GM10847 (cell line): ENCODE data around the gene CD1B.

ENCODE experiments used
- POLR2A ChIP-seq: IDR thresholded peaks from 2 replicates; pipeline ENCODE4 v1.6.1; 2011; ENCODE audit not compliant: insufficient read length; ENCODE audit errors: extremely low read depth

Gene CD1B

DNA sequence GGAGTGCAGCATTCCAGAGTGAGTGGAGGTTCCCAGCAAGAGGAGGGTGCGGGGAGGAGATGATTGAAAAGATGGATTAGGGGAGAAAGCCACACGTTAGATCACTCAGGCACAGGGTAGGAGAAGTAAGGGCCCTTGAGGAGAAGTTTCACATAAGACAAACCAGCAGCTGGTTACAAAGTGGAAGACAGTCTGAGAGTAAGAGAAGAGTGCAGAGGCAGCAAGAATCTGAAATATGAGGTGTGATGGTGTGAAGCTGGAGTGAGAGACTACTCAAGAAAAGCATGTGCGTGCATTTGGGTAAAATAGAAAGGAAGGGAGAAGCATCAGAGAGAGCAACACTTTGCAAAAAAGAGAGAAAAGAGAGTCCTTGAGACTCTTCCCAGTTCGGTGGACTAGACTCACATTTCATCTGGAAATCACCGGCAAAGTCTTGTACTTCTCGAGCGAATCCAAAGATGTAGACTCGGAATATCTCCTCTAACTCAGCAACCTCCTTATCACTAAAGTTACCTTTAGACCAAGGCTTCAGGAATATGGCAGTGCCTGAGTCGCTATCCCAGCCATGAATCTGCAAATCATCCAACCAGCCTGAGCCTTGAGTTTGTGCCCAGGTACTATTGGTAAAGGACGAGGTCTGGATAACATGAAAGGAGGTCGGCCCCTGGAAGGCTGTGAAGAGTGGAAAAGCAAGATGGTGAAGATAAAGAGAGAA is 783 bp downstream of the CD1B start:
- no peak for TF ChIP-seq POLR2A

DNA sequence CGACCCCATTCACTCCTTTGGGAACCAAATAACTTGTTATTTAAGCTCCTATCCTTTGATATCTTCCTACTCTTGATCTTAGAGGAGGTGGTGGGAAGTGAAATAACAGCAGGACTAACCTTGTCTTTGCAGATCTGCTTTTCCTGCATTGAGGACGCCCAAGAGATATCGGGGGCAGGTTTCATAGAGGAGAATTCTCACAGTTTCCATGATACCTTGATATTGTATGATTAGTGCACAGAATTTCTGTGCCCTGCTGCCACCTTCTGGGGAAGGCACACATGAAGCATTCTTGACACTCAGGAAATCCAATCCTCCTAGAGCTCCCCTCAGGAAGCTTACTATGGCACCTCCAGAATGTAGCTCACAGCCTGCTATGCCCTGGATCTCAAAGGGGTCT is 1.6 kb downstream of the CD1B start:
- no peak for TF ChIP-seq POLR2A

DNA sequence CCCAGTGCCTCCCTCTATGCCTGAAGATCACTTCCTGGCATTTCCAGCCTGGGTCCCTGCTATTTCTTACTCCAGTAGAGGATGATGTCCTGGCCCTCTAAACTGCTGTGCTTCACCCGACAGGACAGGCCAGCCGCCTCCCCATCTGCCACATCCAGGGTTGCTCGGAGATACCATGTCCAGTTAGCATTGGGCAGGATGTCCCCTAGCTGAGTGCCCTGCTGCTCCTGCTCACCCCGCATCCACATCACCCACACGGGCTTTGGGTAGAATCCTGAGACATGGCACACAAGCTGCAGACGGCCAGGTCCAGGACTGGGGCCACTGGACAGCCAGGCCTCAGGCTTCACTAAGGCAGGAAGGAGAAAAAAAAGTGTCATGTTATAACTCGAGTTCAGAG is 2.0 kb downstream of the CD1B start:
- TF ChIP-seq POLR2A: no peak

DNA sequence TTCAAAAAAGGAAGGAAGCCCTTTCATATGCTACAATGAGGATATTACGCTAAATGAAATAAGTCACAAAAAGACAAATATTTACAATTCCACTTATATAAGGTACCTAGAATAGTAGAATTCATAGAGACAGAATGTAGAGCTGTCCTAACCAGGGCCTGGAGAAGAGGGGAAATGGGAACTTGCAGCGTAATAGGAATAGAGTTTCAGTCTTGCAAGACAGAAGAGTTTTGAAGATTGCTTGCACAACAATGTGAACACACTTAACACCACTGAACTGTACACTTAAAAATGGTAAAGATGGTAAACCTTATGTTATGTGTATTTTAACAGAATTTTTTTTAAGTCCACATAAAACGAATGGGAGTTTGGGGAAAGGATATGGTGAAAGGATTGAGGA is 2.9 kb downstream of the CD1B start:
- TF ChIP-seq POLR2A: no peak

DNA sequence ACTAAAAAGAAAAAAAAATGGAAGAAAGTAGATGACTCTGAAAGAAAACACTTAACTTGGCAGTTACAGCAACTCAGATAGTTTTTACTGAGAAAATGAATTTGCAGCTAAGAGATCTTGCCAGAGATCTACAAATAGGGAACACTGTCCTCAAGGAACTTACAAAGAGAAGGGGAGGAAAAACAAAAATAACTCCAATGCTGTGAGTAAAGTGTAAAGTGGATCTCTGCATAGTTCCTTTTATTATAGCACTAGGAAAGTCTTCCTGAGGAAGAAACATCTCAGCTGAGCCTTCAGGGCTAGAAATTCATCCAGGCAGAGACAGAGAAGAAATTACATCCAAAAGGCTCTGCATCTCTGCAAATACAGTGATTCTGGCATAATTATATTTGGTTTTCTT is 3.9 kb downstream of the CD1B start:
- TF ChIP-seq POLR2A: no peak

DNA sequence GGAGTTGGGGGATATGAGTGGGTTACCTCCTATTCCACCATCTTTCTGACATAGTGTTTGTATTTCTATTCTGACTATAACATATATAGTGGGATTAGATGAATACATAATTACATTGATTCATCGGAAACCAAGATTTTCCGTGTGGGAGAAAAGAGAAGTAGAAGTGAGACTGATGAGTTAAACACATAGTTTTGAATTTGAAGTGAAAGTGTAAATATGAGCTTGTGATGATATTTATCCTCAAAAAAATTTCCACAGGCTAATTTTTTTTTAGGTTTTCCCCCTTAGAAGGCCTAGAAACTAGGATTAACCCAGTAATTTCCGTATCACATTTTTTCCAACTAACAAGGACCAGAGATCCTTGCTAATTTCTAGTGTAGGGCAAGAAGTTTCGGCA is 6.9 kb downstream of the CD1B start:
- TF ChIP-seq POLR2A: no peak

DNA sequence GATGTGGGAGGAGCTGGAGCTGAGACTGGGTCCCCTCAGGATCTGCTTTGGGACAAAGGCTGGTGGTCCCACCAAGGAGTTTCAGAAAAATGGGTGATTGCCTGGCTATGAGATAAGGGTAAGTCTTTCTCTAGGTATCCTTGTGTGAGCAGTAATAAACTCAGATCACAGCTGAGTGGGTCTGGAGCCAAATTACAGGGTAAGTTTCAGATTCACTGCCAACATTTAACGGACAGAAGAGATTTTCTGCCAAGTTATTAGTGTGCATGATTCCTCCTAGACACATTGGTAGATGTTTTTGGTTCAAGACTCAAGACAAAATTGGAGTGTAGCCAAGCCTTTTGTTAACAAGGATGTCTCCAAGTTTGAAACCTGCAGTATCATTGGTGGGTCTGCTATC is 7.5 kb downstream of the CD1B start:
- TF ChIP-seq POLR2A: no peak

DNA sequence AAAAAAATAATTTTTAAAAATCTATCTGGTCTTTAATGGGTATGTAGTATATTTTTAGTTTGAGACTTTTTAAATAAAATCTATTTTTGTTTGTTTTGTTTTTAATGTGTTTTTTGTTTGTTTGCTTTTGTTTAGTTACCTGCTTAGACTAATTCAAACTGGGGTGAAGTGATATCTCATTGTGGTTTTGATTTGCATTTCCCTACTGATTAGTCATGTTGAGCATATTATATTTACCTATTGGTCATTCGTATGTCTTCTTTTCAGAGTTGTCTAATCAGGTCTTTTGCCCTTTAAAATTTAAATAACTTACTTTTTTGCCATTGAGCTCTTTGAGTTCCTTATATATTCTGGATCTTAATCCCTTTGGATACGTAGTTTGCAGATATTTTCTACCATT is 20.3 kb downstream of the CD1B start:
- TF ChIP-seq POLR2A: no peak

DNA sequence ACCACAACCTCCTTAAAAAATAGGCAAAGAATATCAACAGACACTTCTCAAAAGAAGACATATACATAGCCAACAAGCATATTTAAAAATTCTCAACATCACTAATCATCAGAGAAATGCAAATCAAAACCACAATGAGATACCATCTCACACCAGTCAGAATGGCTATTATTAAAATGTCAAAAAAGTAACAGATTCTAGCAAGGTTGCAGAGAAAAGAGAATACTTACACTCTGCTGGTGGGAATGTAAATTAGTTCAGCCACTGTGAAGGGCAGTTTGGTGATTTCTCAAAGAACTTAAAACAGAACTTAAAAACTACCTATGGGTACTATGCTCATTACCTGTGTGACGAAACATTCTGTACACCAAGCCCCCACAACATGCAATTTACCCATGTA is 20.7 kb downstream of the CD1B start:
- no peak for TF ChIP-seq POLR2A

DNA sequence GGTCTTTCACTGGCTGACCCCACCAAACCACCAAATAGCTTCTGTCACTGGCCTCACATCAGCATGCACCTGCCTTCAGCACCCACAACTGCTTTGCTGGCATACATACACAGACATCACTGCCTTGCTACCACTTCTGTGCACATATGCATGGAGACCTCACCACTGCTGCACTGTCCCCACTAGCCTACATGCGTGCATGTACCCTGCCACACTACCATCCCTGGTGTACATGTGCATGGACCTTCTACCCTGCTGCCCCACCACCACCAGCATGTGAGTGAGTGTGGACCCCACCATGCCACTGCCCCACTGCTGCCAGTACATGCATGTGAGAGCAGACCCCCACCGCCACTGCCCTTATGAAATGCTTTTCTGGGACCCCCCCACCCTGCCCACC is 35.5 kb downstream of the CD1B start:
- no peak for TF ChIP-seq POLR2A

DNA sequence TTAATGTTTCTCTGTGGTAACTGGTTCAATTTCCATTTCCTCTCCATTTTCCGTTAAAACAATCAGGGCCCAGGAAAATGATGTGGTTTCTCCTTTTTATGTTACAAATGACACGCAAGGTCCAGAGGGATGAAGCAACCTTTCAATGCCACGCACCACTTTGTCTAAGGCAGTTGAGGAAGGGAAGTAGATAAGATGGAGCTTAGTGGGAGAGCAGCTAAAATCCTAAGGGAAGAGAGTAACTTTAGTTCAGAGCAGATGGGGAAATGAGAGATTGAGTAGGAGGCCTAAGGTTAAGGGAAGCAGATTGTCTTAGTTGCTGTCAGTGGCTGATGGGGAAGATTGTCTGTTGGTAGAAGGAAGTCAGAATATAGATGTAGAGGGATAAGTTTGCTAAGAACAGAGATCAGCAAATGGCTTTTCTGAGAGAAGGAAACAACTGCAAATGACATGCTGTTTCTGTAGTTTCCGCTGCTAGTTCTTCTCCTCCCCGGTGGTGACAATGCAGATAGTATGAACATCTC is 40.9 kb downstream of the CD1B start:
- TF ChIP-seq POLR2A: no peak

DNA sequence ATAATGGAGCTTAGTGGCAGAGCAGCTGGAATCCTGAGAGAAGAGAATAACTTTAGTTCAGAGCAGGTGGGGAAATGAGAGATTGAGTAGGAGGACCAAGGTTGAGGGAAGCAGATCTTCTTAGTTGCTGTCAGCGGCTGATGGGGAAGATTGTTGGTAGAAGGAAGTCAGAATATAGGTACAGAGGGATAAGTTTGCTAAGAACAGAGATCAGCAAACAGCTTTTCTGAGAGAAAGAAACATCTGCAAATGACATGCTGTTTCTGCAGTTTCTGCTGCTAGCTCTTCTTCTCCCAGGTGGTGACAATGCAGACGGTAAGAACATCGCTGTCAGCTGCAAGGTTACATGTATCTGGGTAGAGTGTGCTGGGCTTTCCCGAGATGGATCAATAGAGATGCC is 41.5 kb downstream of the CD1B start, which contains the start of gene CD1C:
Gene CD1C, plus strand, starts transcription at position 113 of the 400 bp plus-strand sequence. Its CDS starts 142 bp downstream, at position 255.
- TF ChIP-seq POLR2A: no peak

DNA sequence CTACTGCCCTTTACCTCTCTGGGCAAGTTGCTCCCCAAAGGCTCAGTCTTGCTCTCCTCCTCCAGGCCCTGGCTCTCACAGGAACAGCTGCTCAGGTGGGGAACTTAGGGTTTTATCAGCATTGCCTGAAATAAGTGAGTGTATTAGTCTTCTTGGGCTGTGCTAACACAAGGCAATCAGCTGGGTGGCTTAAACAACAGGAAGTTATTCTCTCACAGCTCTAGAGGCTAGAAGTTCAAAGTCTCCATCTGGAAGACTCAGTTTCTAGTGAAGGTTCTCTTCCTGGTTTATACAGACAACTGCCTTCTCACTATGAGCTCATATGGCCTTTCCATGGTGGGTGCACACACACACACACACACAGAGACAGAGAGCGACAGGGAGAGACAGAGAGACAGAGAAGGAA is 44.4 kb downstream of the CD1B start:
- TF ChIP-seq POLR2A: no peak

DNA sequence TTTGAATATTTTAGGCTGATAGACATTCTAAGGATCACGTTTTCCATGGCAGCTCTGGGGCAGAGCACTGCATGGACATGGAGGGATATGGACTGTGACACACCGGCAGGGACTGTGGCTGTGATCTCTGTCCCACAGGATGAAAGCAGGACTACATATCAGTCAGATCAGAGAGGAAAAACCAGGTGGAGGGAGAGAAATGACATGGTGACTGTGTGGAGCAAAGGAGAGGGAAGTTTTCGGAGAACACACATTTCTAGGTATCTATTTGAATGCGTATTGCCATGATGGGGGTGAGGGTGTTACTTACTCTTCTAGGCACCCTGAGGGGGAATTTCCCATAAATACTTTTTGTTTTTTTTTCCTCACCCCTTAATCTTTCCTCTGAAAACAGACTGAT is 44.8 kb downstream of the CD1B start:
- no peak for TF ChIP-seq POLR2A

DNA sequence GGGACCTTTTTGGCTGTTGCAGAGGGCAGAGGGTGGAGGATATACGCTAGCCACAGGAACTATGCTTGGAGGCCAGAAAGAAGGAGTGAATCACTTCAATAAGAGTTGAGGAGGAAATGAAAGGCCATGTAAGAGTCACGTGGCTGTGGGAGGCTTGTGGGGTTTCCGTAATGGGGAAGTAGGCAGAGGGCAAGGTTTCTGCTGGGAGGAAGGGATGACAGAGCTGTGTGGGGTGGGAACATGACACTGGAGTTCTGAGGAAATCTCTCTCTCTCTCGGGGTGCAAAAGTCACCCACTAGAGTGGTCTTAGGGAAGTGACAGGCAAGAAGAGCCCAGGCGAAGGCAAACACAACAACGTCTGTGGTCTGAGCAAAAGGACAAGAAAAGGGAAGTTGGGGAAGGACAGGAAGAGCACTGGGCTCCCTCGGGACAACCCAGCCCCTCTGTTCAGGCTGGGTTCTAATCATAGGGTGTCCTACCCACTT is 45.5 kb downstream of the CD1B start:
- no peak for TF ChIP-seq POLR2A

DNA sequence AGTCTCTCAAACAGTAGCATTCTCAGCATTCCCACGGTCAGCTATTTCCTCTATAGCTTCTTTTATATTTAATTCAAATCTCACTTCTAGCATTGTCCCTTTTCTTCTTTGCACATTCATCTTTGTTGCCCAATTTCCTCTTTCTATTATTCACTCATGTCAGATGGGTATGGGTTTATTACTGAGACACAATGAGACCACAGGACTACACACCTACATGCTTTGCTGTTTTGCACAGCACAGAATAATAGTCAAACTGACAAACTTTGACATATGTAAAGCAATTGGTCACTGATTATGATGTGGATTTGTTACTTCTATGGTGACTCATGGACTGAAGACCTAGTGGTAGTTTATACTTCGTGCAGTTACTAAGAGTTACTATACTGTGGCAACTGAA is 47.4 kb downstream of the CD1B start:
- TF ChIP-seq POLR2A: no peak
